GM21576 (cell line): Measurements from ENCODE around the gene ARHGEF4.
"Not testable (repeated sequence)": the region's sequence is repeated elsewhere in the genome, so short reads cannot be mapped to it uniquely, and the experiment has no call there.

ENCODE experiments used
- ATAC-seq: cut with Tn5 transposase; IDR thresholded peaks from one replicate; pipeline ENCODE4 v1.9.1; 2021; ENCODE audit warnings: mild to moderate bottlenecking, moderate library complexity; ENCODE audit not compliant: unreplicated experiment

The ARHGEF4 gene

DNA sequence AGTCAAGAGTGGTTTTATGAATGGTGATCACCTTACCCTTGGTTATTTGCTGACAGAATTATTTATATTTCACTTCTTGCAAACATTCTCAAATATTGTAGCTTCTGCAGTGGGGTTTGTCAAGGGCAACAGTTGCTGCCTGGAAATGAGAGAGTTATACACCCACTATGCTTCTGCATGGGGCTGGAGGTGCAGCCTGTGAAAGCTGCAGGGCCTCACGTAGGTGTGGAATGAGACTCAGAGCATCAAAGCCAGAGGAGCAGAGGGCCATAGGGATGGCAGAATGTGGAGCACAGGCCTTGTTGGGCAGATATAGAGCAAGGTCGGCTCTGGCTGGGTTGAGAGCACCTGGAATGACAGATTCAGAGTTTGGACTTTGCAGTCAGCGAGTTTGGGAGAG is 128.2 kb downstream of the ARHGEF4 start:
- no peak for ATAC-seq

DNA sequence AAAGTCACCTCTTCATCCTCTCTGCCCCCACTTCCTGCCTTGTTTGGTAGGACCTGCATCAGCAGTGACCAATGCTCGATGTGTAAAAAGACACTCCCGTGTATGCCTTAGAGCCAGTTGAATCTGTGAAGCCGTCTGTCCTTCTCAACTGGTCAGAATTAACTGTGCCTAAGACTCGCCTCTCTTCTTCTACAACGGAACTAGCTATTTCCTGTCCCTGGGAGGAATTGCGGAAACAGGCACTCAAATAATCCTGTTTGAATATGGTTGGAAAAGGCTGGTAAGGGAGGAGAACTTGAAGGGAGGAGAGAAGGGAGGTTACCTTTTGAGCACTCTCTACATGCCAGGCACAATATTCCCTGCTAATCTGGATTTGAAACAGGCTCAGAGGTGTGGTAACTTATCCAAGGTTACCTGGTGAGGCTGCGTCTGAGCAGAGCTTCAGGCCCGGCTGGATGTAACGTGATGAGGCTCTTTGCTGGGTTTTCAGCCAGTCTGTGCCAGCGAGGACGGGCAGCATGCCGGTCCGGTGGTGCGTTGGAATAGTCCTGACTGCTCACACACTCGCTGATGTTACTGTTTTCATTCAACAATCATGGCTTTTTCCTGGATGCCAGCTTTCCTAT is 129.5 kb downstream of the ARHGEF4 start:
- ATAC-seq, result no peak

DNA sequence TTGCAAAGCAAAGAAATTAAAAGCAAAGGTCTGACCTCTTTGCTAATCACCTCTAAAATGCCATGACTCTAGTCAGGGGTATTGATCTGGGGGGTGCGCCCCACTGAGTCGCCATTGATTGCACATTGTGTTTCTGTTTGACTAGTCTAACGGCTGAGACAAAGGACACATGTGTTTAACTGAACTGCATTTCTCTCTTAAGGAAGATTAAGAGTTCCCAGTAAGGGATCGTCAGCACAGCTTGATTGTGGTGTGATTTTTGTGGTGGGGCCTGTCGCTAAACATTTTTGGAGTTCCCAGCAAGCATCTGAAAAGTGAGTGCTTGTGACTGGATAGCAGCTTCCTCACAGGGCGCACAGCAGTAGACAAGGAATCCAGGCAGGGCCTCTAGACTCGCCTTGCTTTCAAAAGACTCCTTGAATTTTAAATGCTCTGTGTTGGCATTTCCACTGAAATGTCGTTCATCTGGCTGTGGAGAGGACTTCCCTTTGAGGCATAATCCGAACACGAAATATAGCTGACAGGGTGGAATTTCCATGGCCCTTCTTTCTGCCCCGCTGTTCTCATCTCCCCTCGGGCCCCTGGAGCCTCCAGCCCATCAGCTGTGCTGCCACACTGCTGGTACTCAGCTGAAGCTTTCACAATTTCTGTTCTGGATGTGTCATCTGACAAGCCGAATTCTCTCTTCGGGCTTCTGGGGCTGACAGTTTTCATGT is 130.2 kb downstream of the ARHGEF4 start:
- no peak for ATAC-seq

DNA sequence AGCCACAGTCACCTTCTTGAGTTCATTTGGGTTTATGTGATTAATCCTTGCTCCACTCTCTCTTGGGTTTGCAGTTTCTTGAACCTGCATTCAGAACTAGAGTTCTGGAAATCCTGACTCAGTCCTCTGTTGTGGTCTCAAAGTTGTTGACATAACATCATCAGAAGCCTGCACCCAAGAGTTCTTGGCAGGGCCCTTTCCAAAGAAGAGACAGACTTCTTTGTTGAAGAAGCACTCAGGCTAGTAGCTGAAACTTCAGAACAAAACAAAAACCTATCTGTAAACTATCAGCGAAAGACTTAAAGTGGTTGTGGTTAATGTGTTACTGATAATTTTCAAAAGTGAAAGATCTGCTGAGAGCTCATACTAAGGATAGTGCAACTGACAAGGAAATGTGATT is 135.7 kb downstream of the ARHGEF4 start:
- ATAC-seq, result no peak

DNA sequence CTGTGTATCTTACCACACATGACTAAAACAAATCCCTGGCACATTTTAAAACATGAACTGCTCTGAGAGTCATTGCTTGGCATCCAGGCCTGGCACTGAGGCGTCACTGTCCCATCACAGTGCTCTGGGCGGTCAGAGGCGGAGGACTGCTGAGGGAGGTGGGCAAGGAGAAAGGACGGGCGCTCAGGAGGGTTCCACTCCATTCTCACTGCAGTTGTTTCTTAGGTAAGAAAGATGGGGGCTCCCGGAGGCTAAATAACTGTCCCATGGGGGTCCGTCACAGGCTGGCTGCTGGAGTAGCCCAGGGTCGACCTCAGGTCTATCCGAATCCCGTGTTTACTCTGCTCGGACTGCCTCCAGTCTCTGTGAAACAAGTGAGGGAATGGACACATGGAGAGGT is 139.0 kb downstream of the ARHGEF4 start:
- ATAC-seq, result no peak

DNA sequence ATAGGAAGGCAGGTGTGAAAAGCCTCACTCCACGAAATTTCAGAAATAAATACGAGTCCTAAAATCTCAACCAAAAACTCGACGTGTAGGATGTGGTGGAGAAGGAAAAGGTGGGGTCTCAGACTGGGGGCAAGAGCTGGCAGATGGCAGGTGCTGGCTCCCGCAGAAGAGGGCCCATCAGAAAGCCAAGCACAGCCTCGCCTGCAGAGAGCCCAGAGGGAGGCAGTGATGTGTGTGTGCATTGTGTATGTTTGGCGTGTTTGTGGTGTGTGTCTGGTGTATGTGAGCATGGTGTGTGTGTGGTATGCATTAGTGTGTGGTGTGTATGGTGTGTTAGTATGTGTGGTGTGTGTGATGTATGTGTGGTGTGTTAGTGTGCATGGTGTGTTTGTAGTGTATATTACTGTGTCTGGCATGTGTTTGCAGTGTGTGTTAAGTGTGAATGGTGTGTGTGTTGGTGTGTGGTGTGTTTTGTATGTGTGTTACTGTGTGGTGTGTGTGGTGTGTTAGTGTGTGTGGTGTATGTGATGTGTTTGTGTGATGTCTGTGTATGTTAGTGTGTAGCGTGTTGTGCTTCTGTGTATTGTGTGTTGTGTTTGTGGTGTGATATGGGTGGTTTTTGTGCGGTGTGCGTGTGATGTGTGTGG is 140.0 kb downstream of the ARHGEF4 start:
- ATAC-seq, result no peak

DNA sequence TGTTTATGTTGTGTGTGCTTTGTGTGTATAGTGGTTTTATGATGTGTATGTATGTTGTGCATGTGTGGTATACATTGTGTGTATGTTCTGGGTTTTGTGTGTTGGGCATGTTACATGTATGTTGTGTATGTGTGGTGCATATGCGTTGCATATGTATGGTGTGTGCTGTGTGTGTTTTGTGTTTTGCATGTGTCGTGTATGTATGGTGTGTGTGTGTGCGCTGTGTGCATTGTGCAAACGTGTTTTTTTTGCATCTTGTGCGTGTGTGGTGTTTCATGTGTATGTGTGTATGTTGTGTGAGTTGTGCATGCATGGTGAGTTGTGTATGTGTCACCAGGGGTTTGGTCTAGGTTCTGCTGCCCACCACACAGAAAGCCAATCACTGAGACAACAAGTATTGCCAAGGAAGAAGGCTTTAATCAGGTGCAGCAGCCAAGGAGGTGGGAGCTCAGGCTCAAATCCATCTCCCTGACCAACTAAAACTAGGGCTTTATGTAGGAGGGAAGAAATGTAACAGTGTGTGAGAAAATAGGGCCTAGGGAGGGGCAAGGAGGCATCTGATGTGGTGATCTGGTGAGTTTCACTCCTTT is 140.8 kb downstream of the ARHGEF4 start:
- ATAC-seq, result no peak

DNA sequence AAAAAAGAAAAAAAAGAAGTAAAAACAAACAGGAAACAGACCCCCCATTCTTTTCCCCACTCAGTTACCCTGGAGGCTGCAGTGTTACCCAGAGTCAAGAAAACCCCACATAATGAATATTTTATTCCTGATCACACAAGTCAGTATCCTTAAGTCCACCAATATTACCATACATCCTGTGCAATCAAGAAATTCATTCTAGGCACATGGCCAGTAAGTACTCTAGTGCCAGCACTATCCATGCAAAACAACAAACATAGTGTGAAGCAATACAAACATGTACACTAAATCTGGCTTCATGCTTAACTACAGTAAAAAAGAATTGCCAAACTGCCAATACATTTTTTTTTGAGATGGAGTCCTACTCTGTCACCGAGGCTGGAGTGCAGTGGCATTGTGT is 145.0 kb downstream of the ARHGEF4 start:
- ATAC-seq, result no peak

DNA sequence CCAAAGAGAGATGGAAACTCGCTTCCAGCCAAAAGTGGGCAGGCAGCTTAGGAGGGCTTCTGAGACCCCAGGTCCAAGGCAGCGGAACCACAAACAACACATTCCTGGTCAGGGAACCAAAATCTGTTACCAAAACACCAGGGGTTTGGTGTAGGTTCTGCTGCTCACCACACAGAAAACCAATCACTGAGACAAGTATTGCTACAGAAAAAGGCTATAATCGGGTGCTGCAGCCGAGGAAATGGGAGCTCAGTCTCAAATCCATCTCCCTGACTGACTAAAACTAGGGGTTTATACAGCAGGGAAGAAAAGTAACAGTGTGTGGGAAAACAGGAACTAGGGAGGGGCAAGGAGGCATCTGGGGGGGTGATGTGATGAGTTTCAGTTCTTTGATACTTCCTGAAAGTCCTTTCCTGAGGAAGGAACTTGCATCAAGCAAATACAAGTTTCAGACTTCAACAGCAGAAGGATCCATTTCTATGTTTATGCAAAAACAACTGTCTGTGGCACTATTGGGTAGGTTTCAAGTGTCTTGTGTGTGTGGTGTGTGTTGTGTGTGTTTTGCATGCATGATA is 148.6 kb downstream of the ARHGEF4 start:
- no peak for ATAC-seq

DNA sequence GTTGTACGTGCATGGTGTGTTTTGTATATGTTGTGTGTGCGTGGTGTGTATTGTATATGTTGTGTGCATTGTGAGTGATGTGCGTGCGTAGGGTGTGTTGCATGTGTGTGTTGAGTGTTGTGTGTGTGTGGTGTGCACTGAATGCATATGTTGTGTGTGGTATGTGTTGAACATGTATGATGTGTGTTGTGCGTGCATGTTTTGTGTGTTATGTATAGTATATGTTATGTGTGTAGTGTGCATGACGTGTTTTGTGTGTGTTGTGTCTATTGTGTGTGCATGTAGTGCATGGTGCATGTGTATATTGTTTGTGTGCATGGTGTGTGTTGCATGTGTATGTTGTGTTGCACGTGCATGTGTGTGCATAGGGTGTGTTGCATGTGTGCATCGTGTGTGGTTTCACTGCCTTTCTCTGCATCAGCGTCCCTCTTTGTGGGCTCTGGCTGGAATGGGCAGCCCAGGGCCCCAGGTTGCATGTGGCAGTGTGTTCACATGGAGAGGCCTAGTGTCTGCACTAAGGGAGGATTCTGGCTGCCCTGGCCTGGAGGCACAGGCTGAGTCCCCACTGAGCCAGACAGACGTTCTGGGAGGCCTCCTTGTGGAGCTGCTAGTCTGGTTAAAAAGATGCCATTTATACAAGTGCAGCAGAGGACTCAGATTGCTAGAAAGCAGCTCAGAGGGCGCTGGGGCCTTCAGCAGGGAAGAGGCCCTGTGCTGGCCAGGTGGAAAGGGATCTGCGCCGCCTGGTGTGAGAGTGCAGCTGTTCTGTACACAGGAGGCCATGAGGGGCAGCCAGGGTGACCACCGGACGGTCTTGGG is 149.3 kb downstream of the ARHGEF4 start:
- ATAC-seq, result no peak

DNA sequence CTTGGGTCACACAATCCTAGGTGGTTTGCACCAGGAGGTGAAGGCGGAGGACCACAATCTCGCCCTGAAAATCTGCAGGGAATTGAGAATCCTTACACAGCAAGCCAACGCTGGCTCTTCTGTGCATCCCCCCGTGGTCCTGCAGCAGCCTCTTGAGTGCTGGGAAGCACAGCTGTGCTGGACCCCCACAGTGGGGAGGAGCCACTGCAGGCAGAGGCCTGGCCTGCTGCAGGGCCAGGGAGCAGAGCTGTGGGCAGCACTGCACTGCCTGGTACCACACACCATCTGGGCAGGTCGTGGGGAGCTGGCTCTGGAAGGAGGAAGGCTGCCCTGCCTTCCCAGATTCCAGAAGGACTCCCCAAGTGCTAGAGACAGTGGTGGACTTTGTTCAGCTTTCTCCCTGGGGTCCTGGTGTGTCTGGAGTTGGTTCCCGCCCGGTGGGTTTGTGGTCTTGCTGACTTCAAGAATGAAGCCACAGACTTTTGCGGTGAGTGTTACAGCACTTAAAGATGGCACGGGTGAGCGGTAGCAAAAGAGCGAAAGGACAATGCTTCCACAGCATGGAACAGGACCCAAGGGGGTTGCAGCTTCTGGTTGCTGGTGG is 150.3 kb downstream of the ARHGEF4 start:
- no peak for ATAC-seq

DNA sequence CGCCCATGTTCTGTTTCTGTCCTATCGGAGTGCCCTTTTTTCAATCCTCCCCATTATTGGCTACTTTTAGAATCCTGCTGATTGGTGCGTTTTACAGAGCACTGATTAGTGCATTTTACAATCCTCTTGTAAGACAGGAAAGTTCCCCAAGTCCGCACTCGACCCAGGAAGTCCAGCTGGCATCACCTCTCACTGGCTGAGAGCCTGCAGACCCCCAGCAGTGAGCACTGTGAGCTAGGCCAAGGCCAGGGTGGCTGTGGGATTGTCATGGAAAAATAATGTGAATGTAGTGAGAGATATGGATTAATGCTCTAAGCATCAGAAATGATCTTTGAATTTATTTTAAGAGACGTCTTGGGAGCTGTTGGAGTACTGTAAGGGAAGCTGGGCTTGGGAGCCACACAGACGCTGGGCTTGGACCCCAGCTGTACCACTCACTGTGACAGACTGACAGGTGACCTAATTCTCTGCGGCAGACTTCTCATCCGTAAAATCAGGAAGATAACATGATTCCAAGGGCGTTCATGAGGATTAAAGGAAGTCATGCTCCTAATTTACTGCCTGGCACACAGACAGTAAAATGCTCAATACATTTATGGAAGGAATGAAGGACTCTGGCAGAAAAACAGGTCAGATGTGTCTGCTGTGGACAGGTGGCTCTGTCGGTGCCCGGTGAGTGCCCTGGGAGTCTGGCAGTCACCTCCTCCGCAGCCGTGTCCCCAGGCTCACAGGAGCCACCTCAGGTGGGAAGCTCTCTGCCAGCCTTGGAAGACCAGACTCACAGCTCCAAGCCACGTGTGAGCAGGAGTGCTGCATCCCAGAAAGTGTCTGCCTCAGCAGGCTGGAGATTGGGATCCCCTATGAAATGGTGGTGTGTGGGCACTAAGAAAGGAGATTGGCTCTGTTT is 151.1 kb downstream of the ARHGEF4 start:
- no peak for ATAC-seq

DNA sequence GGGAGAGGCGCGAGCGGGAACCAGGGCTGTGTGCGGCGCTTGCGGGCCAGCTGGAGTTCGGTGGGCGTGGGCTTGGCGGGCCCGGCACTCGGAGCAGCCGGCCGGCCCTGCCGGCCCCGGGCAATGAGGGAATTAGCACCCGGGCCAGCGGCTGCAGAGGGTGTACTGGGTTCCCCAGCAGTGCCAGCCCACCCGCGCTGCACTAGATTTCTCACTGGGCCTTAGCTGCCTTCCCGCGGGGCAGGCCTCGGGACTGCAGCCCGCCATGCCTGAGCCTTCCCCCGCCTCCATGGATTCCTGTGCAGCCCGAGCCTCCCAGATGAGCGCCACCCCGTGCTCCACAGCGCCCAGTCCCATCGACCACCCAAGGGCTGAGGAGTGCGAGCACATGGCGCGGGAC is 154.7 kb downstream of the ARHGEF4 start:
- not testable (repeated sequence) for ATAC-seq

DNA sequence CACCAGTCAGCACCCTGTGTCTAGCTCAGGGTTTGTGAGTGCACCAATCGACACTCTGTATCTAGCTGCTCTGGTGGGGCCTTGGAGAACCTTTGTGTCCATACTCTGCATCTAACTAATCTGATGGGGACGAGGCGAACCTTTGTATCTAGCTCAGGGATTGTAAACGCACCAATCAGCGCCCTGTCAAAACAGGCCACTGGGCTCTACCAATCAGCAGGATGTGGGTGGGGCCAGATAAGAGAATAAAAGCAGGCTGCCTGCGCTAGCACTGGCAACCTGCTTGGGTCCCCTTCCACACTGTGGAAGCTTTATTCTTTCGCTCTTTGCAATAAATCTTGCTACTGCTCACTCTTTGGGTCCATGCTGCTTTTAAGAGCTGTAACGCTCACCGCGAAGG is 155.3 kb downstream of the ARHGEF4 start:
- ATAC-seq, result not testable (repeated sequence)

DNA sequence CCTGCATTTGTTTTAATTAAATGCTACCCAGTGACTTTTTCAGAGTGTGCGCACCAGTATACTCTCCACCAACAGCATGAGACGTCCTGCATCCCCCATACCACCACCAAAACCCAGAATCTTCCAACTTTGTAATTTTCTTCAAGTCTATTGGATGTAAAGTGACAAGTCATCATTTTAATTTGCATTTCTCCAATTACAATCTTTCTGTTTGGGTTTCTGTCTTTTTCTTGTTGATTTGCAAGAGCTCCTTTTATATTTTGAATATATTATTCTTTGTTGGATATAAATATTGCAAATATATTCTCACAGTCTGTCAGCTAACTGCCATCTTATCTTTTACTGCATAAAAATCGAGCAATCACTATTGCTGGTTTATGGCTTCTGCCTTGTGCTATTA is 160.0 kb downstream of the ARHGEF4 start:
- ATAC-seq, result no peak

DNA sequence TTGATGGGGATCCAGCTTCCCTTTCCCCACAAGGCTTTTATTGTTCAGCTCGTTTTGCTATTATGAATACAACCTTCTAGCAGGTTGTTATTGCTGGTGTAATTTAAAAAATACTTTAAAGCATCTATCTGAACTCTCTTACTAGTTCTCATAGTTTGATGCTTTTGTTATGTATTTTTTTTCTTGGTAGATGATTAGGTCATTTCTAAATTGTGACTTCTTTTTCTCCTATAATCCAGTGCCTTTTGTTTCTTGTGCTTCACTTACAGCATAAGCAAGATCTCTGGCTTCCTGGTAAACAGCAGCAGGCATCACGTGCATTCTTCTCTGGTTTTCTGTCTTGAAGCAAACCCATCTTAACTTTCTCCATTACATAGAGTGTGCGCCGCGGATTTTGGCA is 160.5 kb downstream of the ARHGEF4 start:
- no peak for ATAC-seq

DNA sequence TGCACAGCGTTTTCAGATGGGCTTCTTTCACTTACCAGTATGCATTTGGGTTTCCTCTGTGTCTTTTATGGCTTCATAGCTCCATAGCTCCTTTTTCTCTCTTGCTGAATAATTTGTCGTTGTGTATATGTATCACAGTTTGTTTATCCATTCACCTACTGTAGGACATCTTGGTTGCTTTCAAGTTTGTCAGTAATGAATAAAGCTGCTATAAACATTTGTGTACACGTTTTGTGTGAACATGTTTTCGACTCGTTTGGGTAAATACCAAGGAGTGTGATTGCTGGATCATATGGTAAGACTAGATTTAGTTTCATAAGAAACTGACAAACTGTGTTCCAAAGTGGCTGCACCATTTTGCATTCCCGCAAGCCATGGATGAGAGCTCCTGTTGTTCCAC is 161.8 kb downstream of the ARHGEF4 start:
- ATAC-seq, result no peak

DNA sequence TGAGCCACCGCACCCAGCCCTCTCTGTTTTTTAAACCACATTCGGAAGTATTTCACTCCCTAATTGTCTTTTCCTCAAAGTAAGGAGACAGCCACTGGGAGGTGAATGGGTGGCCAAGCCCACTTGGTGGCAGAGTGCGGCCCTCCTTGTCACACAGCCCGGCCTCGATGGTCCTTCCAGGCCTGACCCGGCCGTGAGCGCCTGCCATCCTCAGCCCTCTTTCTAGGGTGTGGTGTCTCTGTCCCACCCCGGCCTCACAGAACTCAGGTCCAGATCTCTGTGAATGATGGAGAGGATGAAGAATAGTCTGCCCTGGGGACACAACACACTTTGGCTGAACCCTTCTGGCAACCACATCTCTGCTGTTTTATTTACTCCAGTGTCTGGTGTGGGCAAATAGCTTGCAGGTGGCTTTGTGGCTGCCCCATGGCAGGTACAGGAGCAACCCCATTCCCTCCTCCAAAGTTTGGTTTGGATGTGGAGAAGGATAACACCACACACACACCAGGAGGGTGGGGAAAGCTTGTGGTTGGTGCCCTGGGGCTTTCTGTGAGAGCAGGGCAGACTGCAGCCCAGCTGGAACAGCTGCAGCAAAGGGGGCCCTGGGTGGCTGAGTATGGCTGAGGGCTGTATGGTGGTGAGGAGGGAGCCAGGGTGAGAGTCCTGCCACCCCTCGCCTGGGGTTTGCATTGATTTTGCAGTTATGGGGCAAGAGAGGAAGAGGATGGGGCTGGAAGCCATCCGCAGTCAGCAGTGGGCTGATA is 167.9 kb downstream of the ARHGEF4 start:
- ATAC-seq, result no peak
